ENCODE measurements around the gene CHMP1A.

DNA sequence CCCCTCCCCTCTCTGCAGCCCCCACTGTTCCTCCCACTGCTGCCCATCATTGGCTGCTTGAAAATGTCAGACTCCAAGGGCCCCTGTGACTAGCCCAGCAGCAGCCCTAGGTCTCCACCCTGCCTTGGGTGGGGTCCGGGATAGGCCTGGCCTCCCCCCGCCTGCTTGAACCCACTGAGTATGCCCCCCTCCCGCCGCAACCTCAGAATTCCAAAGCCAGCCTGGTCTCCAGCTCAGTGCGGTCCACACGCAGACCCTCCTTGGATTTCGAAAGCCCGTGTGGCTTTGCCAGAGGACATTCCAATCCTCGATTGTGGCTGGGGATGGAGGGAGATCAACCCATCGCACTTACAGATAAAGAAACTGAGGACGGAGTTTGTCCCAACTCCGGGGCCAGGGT, 37.7 kb downstream of the CHMP1A start:
- TF ChIP-seq, protein P1, sequence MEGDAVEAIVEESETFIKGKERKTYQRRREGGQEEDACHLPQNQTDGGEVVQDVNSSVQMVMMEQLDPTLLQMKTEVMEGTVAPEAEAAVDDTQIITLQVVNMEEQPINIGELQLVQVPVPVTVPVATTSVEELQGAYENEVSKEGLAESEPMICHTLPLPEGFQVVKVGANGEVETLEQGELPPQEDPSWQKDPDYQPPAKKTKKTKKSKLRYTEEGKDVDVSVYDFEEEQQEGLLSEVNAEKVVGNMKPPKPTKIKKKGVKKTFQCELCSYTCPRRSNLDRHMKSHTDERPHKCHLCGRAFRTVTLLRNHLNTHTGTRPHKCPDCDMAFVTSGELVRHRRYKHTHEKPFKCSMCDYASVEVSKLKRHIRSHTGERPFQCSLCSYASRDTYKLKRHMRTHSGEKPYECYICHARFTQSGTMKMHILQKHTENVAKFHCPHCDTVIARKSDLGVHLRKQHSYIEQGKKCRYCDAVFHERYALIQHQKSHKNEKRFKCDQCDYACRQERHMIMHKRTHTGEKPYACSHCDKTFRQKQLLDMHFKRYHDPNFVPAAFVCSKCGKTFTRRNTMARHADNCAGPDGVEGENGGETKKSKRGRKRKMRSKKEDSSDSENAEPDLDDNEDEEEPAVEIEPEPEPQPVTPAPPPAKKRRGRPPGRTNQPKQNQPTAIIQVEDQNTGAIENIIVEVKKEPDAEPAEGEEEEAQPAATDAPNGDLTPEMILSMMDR (IDR thresholded peaks at IDR 0.05; ENCODE audit: low read depth, low read length, poor library complexity, severe bottlenecking): no peak
- no peak for TF ChIP-seq EZH2phosphoT487 (IDR thresholded peaks at IDR 0.05; ENCODE audit: borderline replicate concordance, low read length)

All from DOHH2 (cell line).